ENCODE measurements around the gene FOXP3.
A peak's percentile ranks its signal among the peaks of the same experiment; 100 is the strongest.

Gene FOXP3

GRCh38 chrX:49276207-49276606, 11.7 kb upstream of the FOXP3 start:
- DNase-seq (ENCODE audit: low read depth) = no peak

- no peak for DNase-seq (ENCODE audit: low read depth)
These were observed 8.7 kb upstream of the FOXP3 start for GRCh38 chrX:49273181-49273727.

GRCh38 chrX:49272421-49272820, 7.9 kb upstream of the FOXP3 start:
- DNase-seq (ENCODE audit: low read depth) = no peak

DNA sequence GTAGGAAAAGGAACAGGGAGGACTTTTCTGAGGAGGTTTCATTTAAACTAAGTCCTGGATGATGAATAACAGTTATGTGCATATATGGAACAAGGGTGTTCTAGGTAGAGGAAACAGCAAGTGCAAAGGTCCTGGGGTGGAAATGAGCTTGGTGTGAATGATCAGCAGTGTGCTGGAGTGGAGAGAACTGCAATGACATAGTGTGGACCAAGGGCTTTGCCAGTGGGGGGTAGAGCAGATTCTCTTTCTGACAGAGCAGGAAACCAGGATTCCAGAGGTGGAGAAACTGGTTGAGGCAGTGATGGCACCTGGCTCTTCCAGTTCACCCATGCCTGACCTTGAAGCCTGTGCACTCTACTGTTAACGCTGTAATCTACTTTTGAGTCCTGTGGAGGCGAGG, 6.8 kb upstream of the FOXP3 start:
- no peak for DNase-seq (ENCODE audit: low read depth)

- DNase-seq (ENCODE audit: low read depth) = no peak
These were observed 5.9 kb upstream of the FOXP3 start for GRCh38 chrX:49270249-49270921.

GRCh38 chrX:49269767-49270248, 5.3 kb upstream of the FOXP3 start, which contains the start of gene PPP1R3F:
TSS of gene PPP1R3F (plus strand) at chrX:49269793. CDS start at chrX:49269870, 77 bp downstream.
- DNase-seq (ENCODE audit: low read depth) = no peak

DNA sequence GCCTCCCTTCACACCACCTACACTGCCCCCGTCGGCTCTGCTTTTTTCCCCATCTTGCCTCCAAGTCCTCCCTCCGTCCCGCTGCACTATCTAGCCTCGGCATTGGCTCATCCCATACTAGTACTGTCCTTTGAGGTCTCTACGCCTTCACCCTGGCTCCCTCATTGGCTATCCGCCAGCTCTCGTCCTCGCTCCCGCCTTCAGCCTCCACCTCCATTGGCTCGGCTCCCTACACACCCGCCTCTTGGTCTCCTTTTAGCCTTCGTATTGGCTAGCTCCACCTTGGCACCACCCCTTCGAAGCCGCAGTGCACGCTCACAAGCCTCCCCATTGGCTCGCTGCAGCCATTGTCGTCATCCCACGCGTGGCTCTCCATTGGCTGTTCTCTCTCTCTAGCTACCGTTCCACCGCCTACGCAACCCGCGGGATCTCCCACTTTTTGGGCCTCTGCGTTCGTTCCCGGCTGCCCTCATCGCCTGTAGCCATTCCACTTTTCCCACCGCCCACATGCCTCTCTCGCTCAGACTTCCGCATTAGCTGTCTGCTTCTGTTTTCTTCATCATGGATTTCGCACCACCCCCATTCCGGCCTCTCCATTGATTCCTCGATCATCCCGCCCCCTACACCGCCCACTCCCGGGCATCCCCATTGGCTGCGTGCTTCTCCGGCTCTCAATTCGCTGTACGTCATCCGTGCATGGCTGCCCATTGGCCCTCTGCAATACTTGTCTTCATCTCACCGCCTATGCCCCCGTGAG, 4.7 kb upstream of the FOXP3 start:
- peak; percentile 90 for DNase-seq (ENCODE audit: low read depth)

GRCh38 chrX:49268702-49269009, 4.1 kb upstream of the FOXP3 start:
- DNase-seq (ENCODE audit: low read depth) = no peak

DNA sequence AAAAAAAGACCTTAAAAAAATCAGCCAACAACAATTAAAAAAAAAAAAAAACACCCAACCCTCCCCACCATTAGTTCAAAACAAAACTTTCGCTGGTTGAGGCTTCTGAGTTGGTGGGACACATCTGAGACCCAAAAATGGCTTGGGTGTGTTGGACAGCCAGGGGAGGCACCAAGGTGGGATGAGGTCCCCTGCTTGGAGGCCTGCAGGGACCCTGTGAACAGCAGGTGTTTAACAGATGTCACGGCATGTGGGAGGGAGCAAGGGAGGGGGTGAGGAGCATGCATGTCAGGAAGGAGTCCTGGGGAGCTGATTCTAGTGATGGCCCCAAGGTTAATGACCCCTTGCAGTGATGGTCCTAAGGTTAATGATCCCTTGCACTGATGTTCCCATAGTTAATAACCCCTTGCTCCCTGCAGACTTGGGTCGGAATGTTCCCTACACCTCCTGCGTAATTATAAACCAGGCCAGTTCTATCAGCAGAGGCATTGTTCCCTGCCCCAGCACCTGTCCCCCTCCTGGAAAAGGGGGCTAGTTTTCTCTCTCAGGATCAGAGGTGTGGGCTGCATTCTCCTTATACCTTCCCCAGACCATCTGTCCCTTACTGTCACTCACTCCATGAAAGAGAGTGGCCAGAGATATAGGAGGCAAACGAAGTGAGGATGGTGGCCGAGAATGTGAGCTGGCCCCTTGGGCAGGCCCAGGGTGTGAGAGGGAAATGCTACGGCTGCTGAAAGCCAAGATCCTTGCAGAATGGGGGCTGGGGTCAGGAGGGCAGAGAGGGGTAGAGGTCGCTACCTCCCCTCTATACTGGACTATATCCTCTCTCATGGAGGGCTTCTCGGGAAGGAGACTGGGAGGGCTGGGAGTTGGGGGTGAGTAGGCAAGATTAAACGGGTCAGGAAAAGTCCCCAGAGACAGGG, 2.3 kb upstream of the FOXP3 start:
- DNase-seq (ENCODE audit: low read depth) = no peak

DNA sequence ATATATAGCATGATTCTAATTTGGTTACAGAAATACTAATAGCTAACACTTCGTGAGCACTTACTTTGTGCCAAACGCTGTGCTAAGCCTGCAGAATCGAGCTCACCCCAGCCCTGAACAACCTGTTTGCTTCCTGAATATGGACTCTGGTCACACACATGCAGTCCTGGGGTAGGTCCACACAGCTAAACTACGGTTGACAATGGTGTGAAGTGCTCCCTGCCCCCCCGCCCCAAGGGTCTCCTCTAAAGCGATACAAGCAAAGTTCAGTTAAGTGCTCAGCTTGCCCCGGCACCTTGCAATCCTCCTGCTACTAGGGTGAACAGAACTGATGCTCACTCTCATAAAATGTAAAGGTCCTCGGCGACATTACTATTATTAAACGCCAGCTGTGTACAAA, 879 bp downstream of the FOXP3 start:
- DNase-seq (ENCODE audit: low read depth) = no peak

- DNase-seq (ENCODE audit: low read depth) = no peak
These were observed 1.9 kb downstream of the FOXP3 start for GRCh38 chrX:49262603-49263002.

DNA sequence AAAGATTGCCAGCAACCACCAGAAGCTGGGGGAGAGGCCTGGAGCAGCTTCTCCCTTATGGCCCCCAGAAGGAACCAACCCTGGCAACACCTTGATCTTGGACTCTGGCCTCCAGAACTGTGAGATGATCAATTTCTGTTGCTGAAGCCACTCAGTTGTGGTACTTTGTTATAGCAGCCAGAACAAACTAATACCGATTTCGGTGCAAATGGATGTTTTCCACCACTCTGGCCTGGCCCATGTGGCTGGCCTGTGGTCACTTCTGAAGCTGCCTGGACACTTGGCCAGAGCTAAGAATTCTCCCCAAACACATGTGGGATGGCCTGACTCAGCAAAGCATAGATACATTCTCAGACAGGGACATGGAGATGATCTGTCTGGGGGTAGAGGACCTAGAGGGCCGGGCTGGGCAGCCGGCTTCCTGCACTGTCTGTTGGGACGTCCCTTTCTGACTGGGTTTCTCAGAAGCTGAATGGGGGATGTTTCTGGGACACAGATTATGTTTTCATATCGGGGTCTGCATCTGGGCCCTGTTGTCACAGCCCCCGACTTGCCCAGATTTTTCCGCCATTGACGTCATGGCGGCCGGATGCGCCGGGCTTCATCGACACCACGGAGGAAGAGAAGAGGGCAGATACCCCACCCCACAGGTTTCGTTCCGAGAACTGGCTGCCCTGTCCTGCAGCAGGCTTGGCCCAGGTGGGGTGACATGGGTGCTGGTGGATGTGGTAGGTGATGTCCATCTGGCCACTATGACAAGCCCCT, 4.1 kb downstream of the FOXP3 start:
- DNase-seq (ENCODE audit: low read depth) = no peak

- no peak for DNase-seq (ENCODE audit: low read depth)
These were observed 5.8 kb downstream of the FOXP3 start for GRCh38 chrX:49258749-49259124.

GRCh38 chrX:49257846-49258748, 6.4 kb downstream of the FOXP3 start:
- DNase-seq (ENCODE audit: low read depth) = no peak

- DNase-seq (ENCODE audit: low read depth) = no peak
These were observed 7.3 kb downstream of the FOXP3 start for GRCh38 chrX:49257074-49257790.

DNA sequence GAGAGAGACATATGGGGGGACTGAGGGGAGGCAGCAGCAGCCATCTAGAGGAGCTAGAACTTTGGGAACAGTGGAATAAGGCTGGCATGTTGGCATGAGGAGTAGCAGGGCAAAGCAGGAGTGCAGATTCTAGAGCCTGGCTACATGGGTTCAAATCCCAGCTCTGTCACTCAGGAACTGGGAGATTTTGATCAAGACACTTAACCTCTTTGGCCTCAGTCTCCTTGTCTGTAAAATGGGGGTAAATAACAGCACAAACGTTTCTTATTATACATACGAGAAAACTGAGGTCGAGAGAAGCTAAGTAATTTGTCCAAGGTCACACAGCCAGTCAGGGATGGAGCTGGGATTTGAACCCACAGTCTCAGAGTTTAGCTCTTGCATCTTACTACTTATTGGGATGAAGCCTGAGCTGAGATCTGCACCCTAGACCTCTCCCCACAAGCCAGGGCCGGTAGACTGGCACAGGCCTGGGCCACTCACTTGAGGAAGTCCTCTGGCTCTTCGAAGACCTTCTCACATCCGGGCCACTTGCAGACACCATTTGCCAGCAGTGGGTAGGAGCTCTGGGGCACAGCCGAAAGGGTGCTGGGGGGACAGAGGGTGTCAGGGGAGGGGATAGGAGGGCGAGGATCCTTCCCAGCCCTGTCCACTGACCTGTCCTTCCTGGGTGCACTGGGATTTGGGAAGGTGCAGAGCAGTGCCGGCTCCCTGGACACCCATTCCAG, 8.1 kb downstream of the FOXP3 start:
- DNase-seq (ENCODE audit: low read depth) = no peak

DNA sequence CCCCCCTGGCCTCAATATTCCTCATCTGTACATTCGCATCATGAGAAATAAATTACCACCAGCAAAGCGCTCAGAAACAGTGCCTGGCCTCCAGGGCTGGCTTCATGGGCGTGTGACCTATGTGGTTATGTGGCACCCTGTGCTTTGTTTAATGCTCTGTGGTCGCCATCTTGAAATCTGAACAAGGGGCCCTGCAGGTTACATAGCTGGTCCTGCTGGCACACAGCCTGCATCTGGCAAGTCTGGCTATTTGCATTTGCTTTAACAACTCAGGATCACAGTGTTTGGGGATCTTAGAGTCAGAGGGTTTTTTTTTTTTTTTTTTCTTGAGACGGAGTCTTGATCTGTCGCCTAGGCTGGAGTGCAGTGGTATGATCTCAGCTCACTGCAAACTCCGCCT, 9.9 kb downstream of the FOXP3 start:
- DNase-seq (ENCODE audit: low read depth) = no peak

DNA sequence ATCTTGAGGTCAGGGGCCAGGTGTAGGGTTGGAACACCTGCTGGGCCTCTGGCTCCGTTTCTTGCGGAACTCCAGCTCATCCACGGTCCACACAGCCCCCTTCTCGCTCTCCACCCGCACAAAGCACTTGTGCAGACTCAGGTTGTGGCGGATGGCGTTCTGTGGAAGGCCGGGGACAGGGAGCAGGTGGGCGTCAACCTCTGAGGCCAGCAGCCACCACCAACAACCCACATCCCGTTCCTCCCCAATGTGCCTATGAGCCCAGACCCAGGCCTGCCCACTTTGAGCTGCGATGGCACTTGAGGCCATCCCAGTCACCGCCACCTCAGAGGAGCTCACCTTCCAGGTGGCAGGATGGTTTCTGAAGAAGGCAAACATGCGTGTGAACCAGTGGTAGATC, 13.2 kb downstream of the FOXP3 start:
- no peak for DNase-seq (ENCODE audit: low read depth)

- no peak for DNase-seq (ENCODE audit: low read depth)
These were observed 13.9 kb downstream of the FOXP3 start for GRCh38 chrX:49250578-49250977.

Data from T follicular helper cell (primary cell).